ENCODE results near the gene LGALS9.
A peak's percentile ranks its signal among the peaks of the same experiment; 100 is the strongest.

LGALS9 gene

GRCh38 chr17:27630607-27631410 is at the start of gene LGALS9:
Gene LGALS9, plus strand, starts transcription at chr17:27631188. Its CDS starts 78 bp downstream, at chr17:27631266.
- no peak for DNase-seq

- DNase-seq, result no peak
These were observed 48.3 kb upstream of the LGALS9 start for GRCh38 chr17:27582696-27583095.

GRCh38 chr17:27585153-27585681 is 45.8 kb upstream of the LGALS9 start:
- DNase-seq, result no peak

GRCh38 chr17:27585792-27586191 is 45.2 kb upstream of the LGALS9 start:
- no peak for DNase-seq

- DNase-seq, result peak; percentile 95
These were observed 44.7 kb upstream of the LGALS9 start for GRCh38 chr17:27586203-27586721.

GRCh38 chr17:27588354-27588753 is 42.6 kb upstream of the LGALS9 start:
- no peak for DNase-seq

- DNase-seq, result no peak
These were observed 40.1 kb upstream of the LGALS9 start for GRCh38 chr17:27590864-27591263.

- DNase-seq, result no peak
These were observed 39.0 kb upstream of the LGALS9 start for GRCh38 chr17:27591986-27592385.

- no peak for DNase-seq
These were observed 37.6 kb upstream of the LGALS9 start for GRCh38 chr17:27593232-27593856.

- no peak for DNase-seq
These were observed 37.1 kb upstream of the LGALS9 start for GRCh38 chr17:27593857-27594255.

- DNase-seq, result no peak
These were observed 35.8 kb upstream of the LGALS9 start for GRCh38 chr17:27595208-27595607.

- DNase-seq, result peak; percentile 38
These were observed 34.9 kb upstream of the LGALS9 start for GRCh38 chr17:27596096-27596495.

- no peak for DNase-seq
These were observed 34.3 kb upstream of the LGALS9 start for GRCh38 chr17:27596566-27597187.

- no peak for DNase-seq
These were observed 33.8 kb upstream of the LGALS9 start for GRCh38 chr17:27597188-27597580.

- DNase-seq, result no peak
These were observed 33.1 kb upstream of the LGALS9 start for GRCh38 chr17:27597783-27598320.

GRCh38 chr17:27598337-27599050 is 32.5 kb upstream of the LGALS9 start:
- DNase-seq, result no peak

GRCh38 chr17:27600471-27600870 is 30.5 kb upstream of the LGALS9 start:
- no peak for DNase-seq

GRCh38 chr17:27601069-27601974 is 29.7 kb upstream of the LGALS9 start:
- DNase-seq, result peak; percentile 76

GRCh38 chr17:27601975-27602302 is 29.0 kb upstream of the LGALS9 start:
- DNase-seq, result no peak

GRCh38 chr17:27602721-27603420 is 28.1 kb upstream of the LGALS9 start:
- DNase-seq, result peak; percentile 59

GRCh38 chr17:27603421-27603770 is 27.6 kb upstream of the LGALS9 start:
- no peak for DNase-seq

Measured in fibroblast of upper back skin (primary cell).